Measurements from ENCODE around the gene DENND1C. TPM values are rescaled to one million over a fixed set of nuclear protein-coding genes. Genes with fewer than 3 reads are reported as not detected.

DENND1C gene
- total RNA-seq, 4 donors from 2014 or later, result 1.0 to 7.6 (median 4.6) TPM

GRCh38 chr19:6452223-6452614, 29.4 kb downstream of the DENND1C start:
- TF ChIP-seq CTCF (IDR thresholded peaks at IDR 0.05), result no peak
- DNase-seq (ENCODE audit: low spot score) (no peak), ATAC-seq (ENCODE audit: low FRiP score) (no peak)

- TF ChIP-seq CTCF (IDR thresholded peaks at IDR 0.05), result no peak
- DNase-seq (ENCODE audit: low spot score), result no peak
- ATAC-seq (ENCODE audit: low FRiP score), result no peak
Observed at GRCh38 chr19:6451583-6452222, 29.9 kb downstream of the DENND1C start.

GRCh38 chr19:6450166-6450565, 31.4 kb downstream of the DENND1C start:
- DNase-seq (ENCODE audit: low spot score) (no peak), ATAC-seq (ENCODE audit: low FRiP score) (no peak)
- no peak for TF ChIP-seq CTCF (IDR thresholded peaks at IDR 0.05)

- DNase-seq (ENCODE audit: low spot score) (no peak), ATAC-seq (ENCODE audit: low FRiP score) (no peak)
- TF ChIP-seq CTCF (IDR thresholded peaks at IDR 0.05), result no peak
Observed at GRCh38 chr19:6448045-6448444, 33.5 kb downstream of the DENND1C start.

GRCh38 chr19:6446452-6446851, 35.1 kb downstream of the DENND1C start:
- ATAC-seq (ENCODE audit: low FRiP score), result no peak
- DNase-seq (ENCODE audit: low spot score), result no peak
- no peak for TF ChIP-seq CTCF (IDR thresholded peaks at IDR 0.05)

GRCh38 chr19:6443986-6444385, 37.6 kb downstream of the DENND1C start:
- no peak for ATAC-seq (ENCODE audit: low FRiP score)
- DNase-seq (ENCODE audit: low spot score), result no peak
- no peak for TF ChIP-seq CTCF (IDR thresholded peaks at IDR 0.05)

GRCh38 chr19:6442087-6442688, 39.4 kb downstream of the DENND1C start:
- ATAC-seq (ENCODE audit: low FRiP score), result no peak

More at GRCh38 chr19:6442087-6442688, 39.4 kb downstream of the DENND1C start:
- no peak for TF ChIP-seq CTCF (IDR thresholded peaks at IDR 0.05)
- DNase-seq (ENCODE audit: low spot score), result no peak
